HCT116 (cell line): ENCODE data around the gene MDH2. TPM values are rescaled to one million over a fixed set of nuclear protein-coding genes. Genes with fewer than 3 reads are reported as not detected.

Experiments used
- ATAC-seq: fragments of 200-7000 bp; cut with Tn5 transposase; 2 replicates; pipeline ENCODE4 v1.9.1; 2020; ENCODE audit warnings: mild to moderate bottlenecking, moderate library complexity
- BruUV-seq: library from RNA; stranded (reverse); fragments of 400-500 nt; replicated peaks from 2 replicates; lab custom pipeline; 2021; lab: Mats Ljungman, UMichigan
- CTCF ChIA-PET: fragments of 300-600 bp; sonication (Branson Sonifier 250); formaldehyde crosslinking; loops from one replicate; lab custom pipeline; 2021; ENCODE audit warnings: antibody characterized with exemption; lab: Charles Lee
- POLR2A ChIA-PET: fragments of 300-600, 350-600 bp; sonication (Branson Sonifier 250); formaldehyde crosslinking; loops from one replicate; lab custom pipeline; 2021; ENCODE audit warnings: antibody characterized with exemption; lab: Charles Lee
- RAD21 ChIA-PET, 2 experiments: fragments of 300-600 bp; sonication (Branson Sonifier 250); formaldehyde crosslinking; loops; one replicate each; lab custom pipeline; 2023; ENCODE audit warnings: low total read pairs in 2 of 2; ENCODE audit not compliant: uncharacterized antibody in 2 of 2, unreplicated experiment in 2 of 2, low non-redundant PET in 1 of 2; lab: Charles Lee
- DNase-seq: peaks from one replicate; pipeline ENCODE4 v3.0.0-alpha.2; 2010; ENCODE audit warnings: low read depth, low spot score
- H2AFZ ChIP-seq: fragments of 200-600 bp; shearing (Covaris generic), sonication (generic); 2 replicates; pipeline ENCODE4 v1.6.1; 2017; ENCODE audit warnings: low read depth, mixed run types, mixed read lengths, antibody characterized with exemption, low read length; ENCODE audit not compliant: poor library complexity, severe bottlenecking
- H3K27ac ChIP-seq: 2 replicates; pipeline ENCODE4 v1.5.1; 2012; ENCODE audit warnings: low read depth, low read length
- H3K27me3 ChIP-seq: fragments of 200-600 bp; sonication (generic); 2 replicates; pipeline ENCODE4 v1.6.1; 2016; ENCODE audit warnings: mixed run types, low read length, mixed read lengths; ENCODE audit not compliant: insufficient read depth
- H3K36me3 ChIP-seq, 2 experiments: fragments of 200-500 bp in 1 of 2; fragments of 200-600 bp in 1 of 2; sonication (Bioruptor generic) in 1 of 2; sonication (generic) in 1 of 2; 2 replicates each; pipeline versions ENCODE4 v1.5.1 to v1.6.1; 2014 to 2016; ENCODE audit warnings: low read length in 2 of 2, inconsistent platforms in 1 of 2, mixed read lengths in 1 of 2, mixed run types in 1 of 2; ENCODE audit not compliant: insufficient read depth in 2 of 2, control insufficient read depth in 1 of 2
- H3K4me1 ChIP-seq, 2 experiments: fragments of 200-600 bp in 1 of 2; sonication (generic) in 1 of 2; 2 replicates each; pipeline versions ENCODE4 v1.5.1 to v1.6.1; 2012 to 2017; ENCODE audit warnings: low read length in 2 of 2, inconsistent platforms in 1 of 2, mild to moderate bottlenecking in 1 of 2, mixed read lengths in 1 of 2, mixed run types in 1 of 2, moderate library complexity in 1 of 2; ENCODE audit not compliant: insufficient read depth in 2 of 2, control insufficient read depth in 1 of 2
- H3K4me2 ChIP-seq: fragments of 200-600 bp; sonication (generic); 2 replicates; pipeline ENCODE4 v1.6.1; 2017; ENCODE audit warnings: mixed run types, low read length, mixed read lengths
- H3K4me3 ChIP-seq, 2 experiments: fragments of 200-600 bp in 1 of 2; sonication (generic) in 1 of 2; replicated peaks in 1 of 2; 2 replicates each; pipeline ENCODE4 v1.5.1; 2011 to 2016; ENCODE audit warnings: low read length in 2 of 2, control low read depth in 1 of 2, low read depth in 1 of 2, mild to moderate bottlenecking in 1 of 2, mixed read lengths in 1 of 2, mixed run types in 1 of 2
- H3K79me2 ChIP-seq: fragments of 200-600 bp; sonication (generic); 2 replicates; pipeline ENCODE4 v1.6.1; 2017; ENCODE audit warnings: mild to moderate bottlenecking, mixed run types, low read length, moderate library complexity, mixed read lengths; ENCODE audit not compliant: insufficient read depth
- H3K9ac ChIP-seq: fragments of 200-600 bp; sonication (generic); 2 replicates; pipeline ENCODE4 v1.6.1; 2016; ENCODE audit warnings: low read length, mixed read lengths
- H3K9me2 ChIP-seq: fragments of 200-600 bp; sonication (generic), shearing (Covaris generic); 2 replicates; pipeline ENCODE4 v1.6.1; 2017; ENCODE audit warnings: mixed run types, mild to moderate bottlenecking, moderate library complexity; ENCODE audit not compliant: insufficient read depth
- H3K9me3 ChIP-seq, 2 experiments: fragments of 200-500 bp in 1 of 2; fragments of 200-600 bp in 1 of 2; sonication (Bioruptor generic) in 1 of 2; sonication (generic) in 1 of 2; 2 replicates each; pipeline ENCODE4 v1.6.1; 2014 to 2017; ENCODE audit warnings: low read length in 2 of 2, mixed read lengths in 2 of 2, inconsistent platforms in 1 of 2, low read depth in 1 of 2, mild to moderate bottlenecking in 1 of 2, mixed run types in 1 of 2, moderate library complexity in 1 of 2; ENCODE audit not compliant: control insufficient read depth in 1 of 2, insufficient read depth in 1 of 2
- H4K20me1 ChIP-seq: fragments of 200-600 bp; sonication (generic), shearing (Covaris generic); 2 replicates; pipeline ENCODE4 v1.6.1; 2017; ENCODE audit warnings: mixed run types, mild to moderate bottlenecking, moderate library complexity; ENCODE audit not compliant: insufficient read depth
- ELF1 ChIP-seq: IDR thresholded peaks from 2 replicates; pipeline ENCODE4 v1.6.1; 2012; ENCODE audit warnings: low read depth, borderline replicate concordance
- SIN3A ChIP-seq: IDR thresholded peaks from 2 replicates; pipeline ENCODE4 v1.6.1; 2012; ENCODE audit warnings: low read depth
- SRF ChIP-seq: IDR thresholded peaks from 2 replicates; pipeline ENCODE4 v1.6.1; 2012; ENCODE audit warnings: low read depth
- ZBTB33 ChIP-seq: IDR thresholded peaks from 2 replicates; pipeline ENCODE4 v1.6.1; 2011; ENCODE audit warnings: mild to moderate bottlenecking, low read length, moderate library complexity; ENCODE audit not compliant: insufficient replicate concordance; ENCODE audit errors: extremely low read depth
- ZNF274 ChIP-seq: fragments of 200-500 bp; sonication (Bioruptor generic); IDR thresholded peaks from 2 replicates; pipeline ENCODE4 v1.6.1; 2014; ENCODE audit warnings: mild to moderate bottlenecking, low read depth, low read length, inconsistent platforms
- intact Hi-C: fragments of 100-400 bp; cut with micrococcal nuclease; formaldehyde crosslinking; loops from 2 replicates; pipeline ENCODE4 v1.10.0; 2022
- total RNA-seq: library from RNA; stranded (reverse); gene quantifications from one replicate; pipeline ENCODE4 v1.2.1, GENCODE V29; 2021; ENCODE audit not compliant: unreplicated experiment
- TF ChIP-seq, protein P1 (sequence below): IDR thresholded peaks from 2 replicates; pipeline ENCODE4 v1.6.1; 2012; ENCODE audit warnings: low read depth

The MDH2 gene
- total RNA-seq, 1 experiment from 2014 or later: 357 TPM

GRCh38 chr7:76000566-76000965 lies 47.3 kb upstream of the MDH2 start:
- H3K4me2 ChIP-seq: no peak overlapping the region
- no peak for DNase-seq
- no peaks in the 10 kb centered on the region for H3K79me2 ChIP-seq
- RAD21 ChIA-PET: no interaction called here
- H3K9me3 ChIP-seq: no peaks in the 10 kb centered on the region
- POLR2A ChIA-PET: no interaction called here
- H3K36me3 ChIP-seq: no peaks in the 10 kb centered on the region; a peak in 1 of 4 replicates
- no peaks in the 10 kb centered on the region for H4K20me1 ChIP-seq
- no peak overlapping the region for H3K9ac ChIP-seq
- CTCF ChIA-PET: no interaction called here
- no peak overlapping the region for H2AFZ ChIP-seq
- no peak overlapping the region for H3K4me3 ChIP-seq
- intact Hi-C loops: no loop called here
- no peak for TF ChIP-seq ZNF274
- no peak for TF ChIP-seq ELF1
- TF ChIP-seq SRF: no peak
- TF ChIP-seq, protein P1, sequence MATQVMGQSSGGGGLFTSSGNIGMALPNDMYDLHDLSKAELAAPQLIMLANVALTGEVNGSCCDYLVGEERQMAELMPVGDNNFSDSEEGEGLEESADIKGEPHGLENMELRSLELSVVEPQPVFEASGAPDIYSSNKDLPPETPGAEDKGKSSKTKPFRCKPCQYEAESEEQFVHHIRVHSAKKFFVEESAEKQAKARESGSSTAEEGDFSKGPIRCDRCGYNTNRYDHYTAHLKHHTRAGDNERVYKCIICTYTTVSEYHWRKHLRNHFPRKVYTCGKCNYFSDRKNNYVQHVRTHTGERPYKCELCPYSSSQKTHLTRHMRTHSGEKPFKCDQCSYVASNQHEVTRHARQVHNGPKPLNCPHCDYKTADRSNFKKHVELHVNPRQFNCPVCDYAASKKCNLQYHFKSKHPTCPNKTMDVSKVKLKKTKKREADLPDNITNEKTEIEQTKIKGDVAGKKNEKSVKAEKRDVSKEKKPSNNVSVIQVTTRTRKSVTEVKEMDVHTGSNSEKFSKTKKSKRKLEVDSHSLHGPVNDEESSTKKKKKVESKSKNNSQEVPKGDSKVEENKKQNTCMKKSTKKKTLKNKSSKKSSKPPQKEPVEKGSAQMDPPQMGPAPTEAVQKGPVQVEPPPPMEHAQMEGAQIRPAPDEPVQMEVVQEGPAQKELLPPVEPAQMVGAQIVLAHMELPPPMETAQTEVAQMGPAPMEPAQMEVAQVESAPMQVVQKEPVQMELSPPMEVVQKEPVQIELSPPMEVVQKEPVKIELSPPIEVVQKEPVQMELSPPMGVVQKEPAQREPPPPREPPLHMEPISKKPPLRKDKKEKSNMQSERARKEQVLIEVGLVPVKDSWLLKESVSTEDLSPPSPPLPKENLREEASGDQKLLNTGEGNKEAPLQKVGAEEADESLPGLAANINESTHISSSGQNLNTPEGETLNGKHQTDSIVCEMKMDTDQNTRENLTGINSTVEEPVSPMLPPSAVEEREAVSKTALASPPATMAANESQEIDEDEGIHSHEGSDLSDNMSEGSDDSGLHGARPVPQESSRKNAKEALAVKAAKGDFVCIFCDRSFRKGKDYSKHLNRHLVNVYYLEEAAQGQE: no peak
- TF ChIP-seq SIN3A: no peak
- no peak for TF ChIP-seq ZBTB33
- H3K4me1 ChIP-seq: no peaks in the 10 kb centered on the region
- H3K27ac ChIP-seq: no peak overlapping the region
- no peak for ATAC-seq
- no peaks in the 10 kb centered on the region for H3K9me2 ChIP-seq
- BruUV-seq: no TSS peak
- H3K27me3 ChIP-seq: no peaks in the 10 kb centered on the region
